Kidney glomerular epithelial cell (primary cell): Measurements from ENCODE around the gene ITFG2.
A peak's percentile ranks its signal among the peaks of the same experiment; 100 is the strongest.

ENCODE experiments used
- DNase-seq: peaks from one replicate; lab custom pipeline; 2025; lab: John Stamatoyannopoulos, UW

The ITFG2 gene

GRCh38 chr12:2795291-2796186 lies 16.9 kb upstream of the ITFG2 start:
- DNase-seq: no peak

- no peak for DNase-seq
Measured at GRCh38 chr12:2796187-2796666, 16.2 kb upstream of the ITFG2 start.

GRCh38 chr12:2797721-2798418 lies 14.6 kb upstream of the ITFG2 start:
- no peak for DNase-seq

- no peak for DNase-seq
Measured at GRCh38 chr12:2800046-2800570, 12.4 kb upstream of the ITFG2 start.

GRCh38 chr12:2801044-2801783 lies 11.3 kb upstream of the ITFG2 start:
- no peak for DNase-seq

- no peak for DNase-seq
Measured at GRCh38 chr12:2803635-2804392, 8.7 kb upstream of the ITFG2 start.

- DNase-seq: peak; percentile 62
Measured at GRCh38 chr12:2804393-2805142, 7.9 kb upstream of the ITFG2 start.

GRCh38 chr12:2805143-2805520 lies 7.3 kb upstream of the ITFG2 start:
- no peak for DNase-seq

GRCh38 chr12:2806700-2807099 lies 5.8 kb upstream of the ITFG2 start:
- DNase-seq: no peak

- DNase-seq: no peak
Measured at GRCh38 chr12:2811801-2812200, 667 bp upstream of the ITFG2 start.

GRCh38 chr12:2813214-2814185 lies 1.0 kb downstream of the ITFG2 start:
- DNase-seq: peak; percentile 76

GRCh38 chr12:2819810-2820209 lies 7.3 kb downstream of the ITFG2 start:
- no peak for DNase-seq

GRCh38 chr12:2820432-2820831 lies 8.0 kb downstream of the ITFG2 start:
- DNase-seq: no peak

- DNase-seq: no peak
Measured at GRCh38 chr12:2823483-2823882, 11.0 kb downstream of the ITFG2 start.

GRCh38 chr12:2824541-2824940 lies 12.1 kb downstream of the ITFG2 start:
- no peak for DNase-seq

- DNase-seq: no peak
Measured at GRCh38 chr12:2825132-2825531, 12.7 kb downstream of the ITFG2 start.

GRCh38 chr12:2826036-2826435 lies 13.6 kb downstream of the ITFG2 start:
- no peak for DNase-seq

- no peak for DNase-seq
Measured at GRCh38 chr12:2826721-2827515, 14.4 kb downstream of the ITFG2 start.

- DNase-seq: no peak
Measured at GRCh38 chr12:2829275-2829674, 16.8 kb downstream of the ITFG2 start.
